Measurements from ENCODE around the gene SMU1.

The SMU1 gene

DNA sequence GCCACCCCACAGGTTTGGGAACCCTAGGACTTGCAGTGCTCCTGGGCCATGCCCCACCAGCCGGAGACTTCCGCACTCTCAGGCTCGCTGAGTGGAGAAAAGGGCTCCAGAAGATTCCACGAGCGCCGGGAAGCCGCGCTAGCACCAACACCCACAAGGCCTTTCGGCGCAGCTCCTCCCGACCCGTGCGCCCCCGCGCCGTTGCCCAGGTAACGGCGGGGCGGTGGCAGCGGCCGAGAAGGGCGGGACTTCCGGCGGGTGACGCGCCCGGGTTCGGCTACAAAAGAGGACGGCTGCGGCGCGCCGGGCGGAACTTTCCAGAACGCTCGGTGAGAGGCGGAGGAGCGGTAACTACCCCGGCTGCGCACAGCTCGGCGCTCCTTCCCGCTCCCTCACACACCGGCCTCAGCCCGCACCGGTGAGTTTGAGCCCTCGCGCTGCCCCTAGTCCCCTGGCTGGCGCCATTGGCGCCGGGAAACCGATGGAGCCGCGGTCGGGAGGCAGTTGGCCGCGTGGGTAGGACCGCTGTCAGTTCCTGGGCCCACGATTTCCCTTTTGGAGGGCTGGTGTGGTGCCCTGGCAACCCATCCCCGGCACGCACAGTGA lies 51.4 kb downstream of the SMU1 start, which contains the start of gene DNAJA1 (continued):
- TF ChIP-seq INSM2 (tag by site-specific recombination; IDR thresholded peaks at IDR 0.05) (peak; percentile 47; the same call in 1 of the 2 replicates), ZNF777 (tag by site-specific recombination; IDR thresholded peaks at IDR 0.05; ENCODE audit: borderline replicate concordance) (no peak), EGR2 (tag by site-specific recombination; IDR thresholded peaks at IDR 0.05; ENCODE audit: low read depth) (peak; percentile 15; the same call in 1 of the 2 replicates), ZNF335 (tag by site-specific recombination; conservative IDR thresholded peaks at IDR 0.05) (peak; percentile 95), MEIS1 (CRISPR knock-in tag; IDR thresholded peaks at IDR 0.05; ENCODE audit: borderline replicate concordance) (no peak), ZEB2 (tag by site-specific recombination; IDR thresholded peaks at IDR 0.05) (peak; percentile 57; the same call in 1 of the 2 replicates), SP3 (tag by site-specific recombination; IDR thresholded peaks at IDR 0.05) (peak; percentile 64), ZNF132 (tag by site-specific recombination; IDR thresholded peaks at IDR 0.05; ENCODE audit: borderline replicate concordance) (no peak), KLF16 (tag by site-specific recombination; IDR thresholded peaks at IDR 0.05) (peak; percentile 40; the same call in 1 of the 2 replicates), ZNF266 (tag by site-specific recombination; IDR thresholded peaks at IDR 0.05; ENCODE audit: low read depth) (no peak), ZXDB (tag by site-specific recombination; IDR thresholded peaks at IDR 0.05) (0 out of 2 replicates have a peak, but pooled peaks have one; percentile 51), ZNF837 (tag by site-specific recombination; IDR thresholded peaks at IDR 0.05) (no peak), SCRT1 (tag by site-specific recombination; IDR thresholded peaks at IDR 0.05; ENCODE audit: borderline replicate concordance) (no peak), ZNF394 (tag by site-specific recombination; IDR thresholded peaks at IDR 0.05; ENCODE audit: borderline replicate concordance) (peak; percentile 19; the same call in 1 of the 2 replicates), ZNF692 (tag by site-specific recombination; IDR thresholded peaks at IDR 0.05) (no peak), ZNF292 (tag by site-specific recombination; IDR thresholded peaks at IDR 0.05; ENCODE audit: borderline replicate concordance, low read depth) (no peak), ZNF2 (tag by site-specific recombination; IDR thresholded peaks at IDR 0.05) (0 out of 2 replicates have a peak, but pooled peaks have one; percentile 52), ZNF362 (tag by site-specific recombination; IDR thresholded peaks at IDR 0.05) (no peak), ZNF501 (tag by site-specific recombination; IDR thresholded peaks at IDR 0.05) (peak; percentile 95), ZBTB10 (tag by site-specific recombination; IDR thresholded peaks at IDR 0.05) (0 out of 2 replicates have a peak, but pooled peaks have one; percentile 28), ZNF560 (tag by site-specific recombination; IDR thresholded peaks at IDR 0.05; ENCODE audit: borderline replicate concordance) (no peak), ZNF76 (tag by site-specific recombination; IDR thresholded peaks at IDR 0.05; ENCODE audit: borderline replicate concordance, low read depth) (peak; percentile 93), TCF7L2 (IDR thresholded peaks at IDR 0.05; ENCODE audit: borderline replicate concordance, low read depth, low read length) (no peak), KLF17 (tag by site-specific recombination; IDR thresholded peaks at IDR 0.05) (peak; percentile 21; the same call in 1 of the 2 replicates)
- TF ChIP-seq, protein P1, sequence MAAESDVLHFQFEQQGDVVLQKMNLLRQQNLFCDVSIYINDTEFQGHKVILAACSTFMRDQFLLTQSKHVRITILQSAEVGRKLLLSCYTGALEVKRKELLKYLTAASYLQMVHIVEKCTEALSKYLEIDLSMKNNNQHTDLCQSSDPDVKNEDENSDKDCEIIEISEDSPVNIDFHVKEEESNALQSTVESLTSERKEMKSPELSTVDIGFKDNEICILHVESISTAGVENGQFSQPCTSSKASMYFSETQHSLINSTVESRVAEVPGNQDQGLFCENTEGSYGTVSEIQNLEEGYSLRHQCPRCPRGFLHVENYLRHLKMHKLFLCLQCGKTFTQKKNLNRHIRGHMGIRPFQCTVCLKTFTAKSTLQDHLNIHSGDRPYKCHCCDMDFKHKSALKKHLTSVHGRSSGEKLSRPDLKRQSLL (tag by site-specific recombination; IDR thresholded peaks at IDR 0.05), result 0 out of 2 replicates have a peak, but pooled peaks have one; percentile 13
- TF ChIP-seq, protein P2, sequence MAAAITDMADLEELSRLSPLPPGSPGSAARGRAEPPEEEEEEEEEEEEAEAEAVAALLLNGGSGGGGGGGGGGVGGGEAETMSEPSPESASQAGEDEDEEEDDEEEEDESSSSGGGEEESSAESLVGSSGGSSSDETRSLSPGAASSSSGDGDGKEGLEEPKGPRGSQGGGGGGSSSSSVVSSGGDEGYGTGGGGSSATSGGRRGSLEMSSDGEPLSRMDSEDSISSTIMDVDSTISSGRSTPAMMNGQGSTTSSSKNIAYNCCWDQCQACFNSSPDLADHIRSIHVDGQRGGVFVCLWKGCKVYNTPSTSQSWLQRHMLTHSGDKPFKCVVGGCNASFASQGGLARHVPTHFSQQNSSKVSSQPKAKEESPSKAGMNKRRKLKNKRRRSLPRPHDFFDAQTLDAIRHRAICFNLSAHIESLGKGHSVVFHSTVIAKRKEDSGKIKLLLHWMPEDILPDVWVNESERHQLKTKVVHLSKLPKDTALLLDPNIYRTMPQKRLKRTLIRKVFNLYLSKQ (tag by site-specific recombination; IDR thresholded peaks at IDR 0.05; ENCODE audit: borderline replicate concordance), result no peak
- TF ChIP-seq, protein P3, sequence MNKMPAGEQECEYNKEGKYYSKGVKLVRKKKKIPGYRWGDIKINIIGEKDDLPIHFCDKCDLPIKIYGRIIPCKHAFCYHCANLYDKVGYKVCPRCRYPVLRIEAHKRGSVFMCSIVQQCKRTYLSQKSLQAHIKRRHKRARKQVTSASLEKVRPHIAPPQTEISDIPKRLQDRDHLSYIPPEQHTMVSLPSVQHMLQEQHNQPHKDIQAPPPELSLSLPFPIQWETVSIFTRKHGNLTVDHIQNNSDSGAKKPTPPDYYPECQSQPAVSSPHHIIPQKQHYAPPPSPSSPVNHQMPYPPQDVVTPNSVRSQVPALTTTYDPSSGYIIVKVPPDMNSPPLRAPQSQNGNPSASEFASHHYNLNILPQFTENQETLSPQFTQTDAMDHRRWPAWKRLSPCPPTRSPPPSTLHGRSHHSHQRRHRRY (tag by site-specific recombination; IDR thresholded peaks at IDR 0.05), result no peak
